H1 (cell line): Measurements from ENCODE around the gene RBSN. TPM values are rescaled to one million over a fixed set of nuclear protein-coding genes. Genes with fewer than 3 reads are reported as not detected.

Experiments used
- CTCF ChIA-PET: fragments of 300-600 bp; sonication (Branson Sonifier 250); formaldehyde crosslinking; loops from one replicate; lab custom pipeline; 2021; ENCODE audit not compliant: partially characterized antibody; lab: Charles Lee
- POLR2A ChIA-PET: fragments of 300-600 bp; sonication (Branson Sonifier 250); formaldehyde crosslinking; loops from one replicate; lab custom pipeline; 2021; ENCODE audit warnings: inconsistent platforms; ENCODE audit not compliant: partially characterized antibody; lab: Charles Lee
- DNase-seq, 2 experiments: peaks; one replicate each; pipeline versions ENCODE4 v3.0.0 to v3.0.0-alpha.2; 2010 to 2022; ENCODE audit warnings: low spot score in 2 of 2, low read depth in 1 of 2, mixed read lengths in 1 of 2
- FAIRE-seq: peaks from 2 replicates; lab custom pipeline; 2011; peaks lifted over from hg19 to GRCh38; lab: Jason Lieb, UNC
- H2AFZ ChIP-seq: 2 replicates; pipeline ENCODE4 v1.8.1; 2012; ENCODE audit warnings: low read length, inconsistent platforms
- H2AK5ac ChIP-seq: 2 replicates; pipeline ENCODE4 v1.6.1; 2013; ENCODE audit warnings: low read depth, low read length
- H2BK120ac ChIP-seq: replicated peaks from 2 replicates; pipeline ENCODE3; 2013; ENCODE audit warnings: low read depth, low read length, inconsistent platforms
- H2BK12ac ChIP-seq: 2 replicates; pipeline ENCODE4 v1.6.1; 2013; ENCODE audit warnings: low read depth, low read length
- H2BK15ac ChIP-seq: 2 replicates; pipeline ENCODE4 v1.6.1; 2013; ENCODE audit warnings: low read length
- H2BK20ac ChIP-seq: 2 replicates; pipeline ENCODE4 v1.6.1; 2013; ENCODE audit warnings: low read length
- H2BK5ac ChIP-seq: 2 replicates; pipeline ENCODE4 v1.6.1; 2013; ENCODE audit warnings: low read depth, low read length
- H3K14ac ChIP-seq: 2 replicates; pipeline ENCODE4 v1.6.1; 2013; ENCODE audit warnings: inconsistent platforms; ENCODE audit not compliant: insufficient read length
- H3K18ac ChIP-seq: 2 replicates; pipeline ENCODE4 v1.6.1; 2013; ENCODE audit warnings: low read length; ENCODE audit errors: extremely low read depth
- H3K23ac ChIP-seq: 2 replicates; pipeline ENCODE4 v1.6.1; 2013; ENCODE audit warnings: inconsistent platforms; ENCODE audit not compliant: insufficient read length
- H3K23me2 ChIP-seq: 2 replicates; pipeline ENCODE4 v1.6.1; 2013; ENCODE audit warnings: low read depth, low read length
- H3K27ac ChIP-seq: 2 replicates; pipeline ENCODE4 v1.6.1; 2011; ENCODE audit warnings: low read depth, low read length, inconsistent platforms
- H3K27me3 ChIP-seq, 4 experiments: replicated peaks in 1 of 4; 1 replicate in 1 of 4; 2 replicates in 3 of 4; pipeline versions ENCODE4 v1.6.1 to v1.8.1; 2011 to 2013; ENCODE audit warnings: low read length in 3 of 4, mild to moderate bottlenecking in 3 of 4, inconsistent platforms in 2 of 4, mixed read lengths in 2 of 4, moderate library complexity in 1 of 4; ENCODE audit not compliant: control insufficient read depth in 3 of 4, insufficient read depth in 3 of 4; ENCODE audit errors: extremely low read depth in 1 of 4
- H3K36me3 ChIP-seq, 4 experiments: 2 replicates each; pipeline versions ENCODE4 v1.6.1 to v1.8.1; 2011 to 2013; ENCODE audit warnings: mild to moderate bottlenecking in 4 of 4, low read length in 3 of 4, moderate library complexity in 2 of 4, control low read depth in 1 of 4, inconsistent platforms in 1 of 4; ENCODE audit not compliant: insufficient read depth in 4 of 4, control insufficient read depth in 2 of 4
- H3K4ac ChIP-seq: replicated peaks from 2 replicates; pipeline ENCODE3; 2013; ENCODE audit warnings: low read length, low read depth, mixed read lengths, inconsistent platforms; ENCODE audit not compliant: insufficient read length
- H3K4me1 ChIP-seq, 4 experiments: replicated peaks in 1 of 4; 1 replicate in 1 of 4; 2 replicates in 3 of 4; pipeline versions ENCODE4 v1.6.1 to v1.8.1; 2011 to 2013; ENCODE audit warnings: low read length in 3 of 4, inconsistent platforms in 2 of 4, mixed read lengths in 1 of 4; ENCODE audit not compliant: insufficient read depth in 4 of 4, control insufficient read depth in 3 of 4
- H3K4me2 ChIP-seq, 2 experiments: 2 replicates each; pipeline versions ENCODE4 v1.6.1 to v1.8.1; 2011 to 2013; ENCODE audit warnings: low read depth in 2 of 2, low read length in 2 of 2, control low read depth in 1 of 2, inconsistent platforms in 1 of 2, mild to moderate bottlenecking in 1 of 2; ENCODE audit not compliant: insufficient read depth in 1 of 2
- H3K4me3 ChIP-seq, 4 experiments: fragments of 200-600, 300-600 bp in 1 of 4; sonication (generic), shearing (Covaris generic), sonication (Bioruptor Twin) in 1 of 4; 2 replicates each; pipeline versions ENCODE4 v1.5.1 to v1.8.1; 2011 to 2016; ENCODE audit warnings: low read length in 4 of 4, low read depth in 3 of 4, control low read depth in 2 of 4, inconsistent platforms in 2 of 4, mild to moderate bottlenecking in 2 of 4, mixed read lengths in 1 of 4, moderate library complexity in 1 of 4; ENCODE audit not compliant: insufficient read depth in 2 of 4; ENCODE audit errors: extremely low read depth in 1 of 4
- H3K56ac ChIP-seq: replicated peaks from 2 replicates; pipeline ENCODE3; 2013; ENCODE audit warnings: low read depth, mild to moderate bottlenecking, mixed read lengths, low read length, inconsistent platforms; ENCODE audit not compliant: insufficient read length
- H3K79me1 ChIP-seq: 2 replicates; pipeline ENCODE4 v1.6.1; 2013; ENCODE audit warnings: low read depth, low read length, control low read depth
- H3K79me2 ChIP-seq, 2 experiments: 2 replicates each; pipeline versions ENCODE4 v1.6.1 to v1.8.1; 2012 to 2013; ENCODE audit warnings: low read length in 2 of 2, mild to moderate bottlenecking in 2 of 2, inconsistent platforms in 1 of 2; ENCODE audit not compliant: insufficient read depth in 2 of 2, control insufficient read depth in 1 of 2
- H3K9ac ChIP-seq, 4 experiments: replicated peaks in 1 of 4; 1 replicate in 1 of 4; 2 replicates in 3 of 4; pipeline versions ENCODE4 v1.6.1 to v1.8.1; 2011 to 2013; ENCODE audit warnings: low read depth in 3 of 4, low read length in 3 of 4, control low read depth in 2 of 4, mild to moderate bottlenecking in 2 of 4, moderate library complexity in 2 of 4, inconsistent platforms in 1 of 4; ENCODE audit errors: extremely low read depth in 1 of 4
- H3K9me3 ChIP-seq, 2 experiments: 2 replicates each; pipeline versions ENCODE4 v1.6.1 to v1.8.1; 2012 to 2013; ENCODE audit warnings: mild to moderate bottlenecking in 2 of 2, moderate library complexity in 2 of 2, control low read depth in 1 of 2, inconsistent platforms in 1 of 2, low read depth in 1 of 2, low read length in 1 of 2, mixed read lengths in 1 of 2; ENCODE audit not compliant: insufficient read depth in 2 of 2
- H4K20me1 ChIP-seq, 2 experiments: replicated peaks in 1 of 2; 2 replicates each; pipeline versions ENCODE3 to v1.8.1; 2011 to 2013; ENCODE audit warnings: inconsistent platforms in 2 of 2, low read length in 2 of 2, mild to moderate bottlenecking in 1 of 2; ENCODE audit not compliant: insufficient read depth in 2 of 2, control insufficient read depth in 1 of 2
- H4K5ac ChIP-seq: 2 replicates; pipeline ENCODE4 v1.6.1; 2013; ENCODE audit warnings: low read length, low read depth, mixed read lengths, inconsistent platforms; ENCODE audit not compliant: insufficient read length
- H4K8ac ChIP-seq: 2 replicates; pipeline ENCODE4 v1.8.0; 2013; ENCODE audit warnings: mild to moderate bottlenecking, moderate library complexity, low read length, inconsistent platforms; ENCODE audit not compliant: insufficient read depth; ENCODE audit errors: extremely low read depth
- H4K91ac ChIP-seq: replicated peaks from 2 replicates; pipeline ENCODE3; 2013; ENCODE audit warnings: low read length, mixed read lengths, inconsistent platforms; ENCODE audit not compliant: insufficient read length
- ATF2 ChIP-seq: IDR thresholded peaks from 2 replicates; pipeline ENCODE4 v1.6.1; 2012; ENCODE audit warnings: low read length, inconsistent platforms
- GABPA ChIP-seq: IDR thresholded peaks from 2 replicates; pipeline ENCODE4 v1.6.1; 2011; ENCODE audit warnings: mild to moderate bottlenecking, low read length, moderate library complexity, borderline replicate concordance; ENCODE audit not compliant: insufficient read depth
- JUN ChIP-seq: IDR thresholded peaks from 2 replicates; pipeline ENCODE4 v1.6.1; 2011; ENCODE audit warnings: low read depth, mild to moderate bottlenecking, improper control_type of control experiment, low read length
- NRF1 ChIP-seq: IDR thresholded peaks from 2 replicates; pipeline ENCODE4 v1.6.1; 2011; ENCODE audit warnings: mild to moderate bottlenecking, low read depth, low read length, improper control_type of control experiment
- SUZ12 ChIP-seq: fragments of 200-600 bp; sonication (generic); IDR thresholded peaks from 2 replicates; pipeline ENCODE4 v1.6.1; 2012; ENCODE audit warnings: mild to moderate bottlenecking, inconsistent platforms, low read length, moderate library complexity, mixed read lengths
- USF2 ChIP-seq: IDR thresholded peaks from 2 replicates; pipeline ENCODE4 v1.6.1; 2011; ENCODE audit warnings: low read length, improper control_type of control experiment
- WGBS, 2 experiments: shearing (Covaris generic) in 1 of 2; methylation state at CpG; one replicate each; pipeline versions ENCODE4 v1.1.6 to v1.1.7; 2013 to 2015; ENCODE audit warnings: low lambda C conversion rate in 2 of 2, mixed read lengths in 2 of 2, inconsistent platforms in 1 of 2, low coverage in 1 of 2, missing lambda C conversion rate in 1 of 2; ENCODE audit not compliant: insufficient replicate concordance in 2 of 2, insufficient coverage in 1 of 2, insufficient read length in 1 of 2; ENCODE audit errors: extremely low coverage in 1 of 2, missing lambda C conversion rate in 1 of 2; 5-methylcytosine and 5-hydroxymethylcytosine counted together
- polyA plus RNA-seq, 7 experiments: library from polyadenylated mRNA; depleted of rRNA in 3 of 7; stranded (reverse) in 5 of 7; unstranded in 2 of 7; fragments of >200 nt in 5 of 7; fragments of 200-250 nt in 2 of 7; gene quantifications; 1 replicate in 5 of 7; 2 replicates in 1 of 7; 4 replicates in 1 of 7; pipeline versions ENCODE4 v1.2.1 to v1.2.3, GENCODE V29; 2011 to 2013; ENCODE audit warnings: missing spikeins in 2 of 7, mixed read lengths in 2 of 7
- total RNA-seq: library from RNA; stranded (reverse); fragmentation: NEBNext Ultra II Directional; extraction: Animal tissue kit (Norgen Biotek cat#: 25700); gene quantifications from 2 replicates; pipeline ENCODE4 v1.2.1, GENCODE V29; 2021

Gene RBSN
- total and polyA plus RNA-seq, 2 of the 8 experiments (the other 6 are each of a cell fraction or from before 2014, with no cell fraction given), result 5.9 to 20.0 TPM

DNA sequence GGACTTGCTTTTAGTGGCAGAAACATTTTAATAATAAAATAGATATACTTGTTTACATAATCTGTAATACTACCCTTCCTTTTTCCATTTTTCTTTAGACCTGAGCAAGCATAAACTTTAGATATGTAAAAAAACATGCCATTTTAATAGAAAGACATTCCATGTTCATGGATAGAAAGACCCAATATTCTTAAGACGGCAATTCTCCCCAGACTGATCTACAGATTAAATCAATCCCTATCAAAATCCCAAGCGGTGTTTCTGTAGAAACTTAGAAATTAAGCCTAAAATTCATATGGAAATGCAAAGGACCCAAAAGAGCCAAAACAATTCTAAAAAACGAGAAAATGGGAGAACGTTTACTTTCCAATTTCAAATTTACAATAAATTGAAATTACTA, 45.4 kb downstream of the RBSN start:
- Histone ChIP-seq H3K9ac (no peak overlapping the region), H3K56ac (no peak overlapping the region), H3K27ac (no peak overlapping the region), H2BK12ac (no peak overlapping the region), H3K4me2 (no peak overlapping the region), H3K36me3 (peaks cover 9 to 49% (median 25%) of the 10 kb centered on the region in 4 experiments), H3K4me3 (no peak overlapping the region), H3K9me3 (no peaks in the 10 kb centered on the region), H2AK5ac (no peak overlapping the region), H3K79me2 (peaks cover 3 to 56% of the 10 kb centered on the region in 2 experiments; a peak in 3 of 4 replicates), H2BK120ac (no peak overlapping the region), H3K23ac (no peak overlapping the region), H2BK20ac (no peak overlapping the region), H3K4ac (no peak overlapping the region), H2AFZ (no peak overlapping the region), H4K91ac (no peak overlapping the region), H4K20me1 (peaks cover 23 to 27% of the 10 kb centered on the region in 2 experiments), H3K79me1 (peaks cover 4% of the 10 kb centered on the region; the same call in 1 of the 2 replicates), H2BK5ac (no peak overlapping the region), H2BK15ac (no peak overlapping the region), H3K14ac (no peak overlapping the region), H3K18ac (no peak overlapping the region), H3K27me3 (no peaks in the 10 kb centered on the region), H4K8ac (no peak overlapping the region), H3K23me2 (no peaks in the 10 kb centered on the region), H4K5ac (no peak overlapping the region), H3K4me1 (peaks cover 0 to 2% (median 0%) of the 10 kb centered on the region in 4 experiments; a peak in 3 of 7 replicates)
- DNase-seq (no peak), FAIRE-seq (no peak)
- no peak for TF ChIP-seq GABPA
- TF ChIP-seq NRF1, result no peak
- no peak for TF ChIP-seq JUN
- no peak for TF ChIP-seq SUZ12
- TF ChIP-seq ATF2, result no peak
- TF ChIP-seq USF2, result no peak
- POLR2A ChIA-PET, result interaction anchor here (3.5 kb wide), 1 partner anchor 11 kb away, joined by 17 read pairs; the partner anchor contains the start of gene MRPS25
- CTCF ChIA-PET, result interaction anchor here (1.5 kb wide), 1 partner anchor 15 kb away, joined by 6 read pairs; no protein-coding TSS in a partner anchor
- WGBS, 2 experiments, result 88% methylated on average over 4 of the region's 4 CpGs; no CpG with 5 or more reads in 1 of the 2 experiments
